Stimulated activated naive CD8-positive, alpha-beta T cell treated with anti-CD3 and anti-CD28 coated beads, Interleukin-15, Interleukin-2, amounts not matched to agents 100 U/mL and 50 U/mL, for 24 hours (primary cell): ENCODE results near the gene GLS2.
"Not testable (repeated sequence)": the region's sequence is repeated elsewhere in the genome, so short reads cannot be mapped to it uniquely, and the experiment has no call there.

Experiments
- ATAC-seq: fragments of 150-1000 bp; cut with Tn5 transposase; one replicate; pipeline ENCODE4 v1.10.0; 2021
- DNase-seq: peaks from one replicate; pipeline ENCODE4 v3.0.0; 2021

GLS2 gene

DNA sequence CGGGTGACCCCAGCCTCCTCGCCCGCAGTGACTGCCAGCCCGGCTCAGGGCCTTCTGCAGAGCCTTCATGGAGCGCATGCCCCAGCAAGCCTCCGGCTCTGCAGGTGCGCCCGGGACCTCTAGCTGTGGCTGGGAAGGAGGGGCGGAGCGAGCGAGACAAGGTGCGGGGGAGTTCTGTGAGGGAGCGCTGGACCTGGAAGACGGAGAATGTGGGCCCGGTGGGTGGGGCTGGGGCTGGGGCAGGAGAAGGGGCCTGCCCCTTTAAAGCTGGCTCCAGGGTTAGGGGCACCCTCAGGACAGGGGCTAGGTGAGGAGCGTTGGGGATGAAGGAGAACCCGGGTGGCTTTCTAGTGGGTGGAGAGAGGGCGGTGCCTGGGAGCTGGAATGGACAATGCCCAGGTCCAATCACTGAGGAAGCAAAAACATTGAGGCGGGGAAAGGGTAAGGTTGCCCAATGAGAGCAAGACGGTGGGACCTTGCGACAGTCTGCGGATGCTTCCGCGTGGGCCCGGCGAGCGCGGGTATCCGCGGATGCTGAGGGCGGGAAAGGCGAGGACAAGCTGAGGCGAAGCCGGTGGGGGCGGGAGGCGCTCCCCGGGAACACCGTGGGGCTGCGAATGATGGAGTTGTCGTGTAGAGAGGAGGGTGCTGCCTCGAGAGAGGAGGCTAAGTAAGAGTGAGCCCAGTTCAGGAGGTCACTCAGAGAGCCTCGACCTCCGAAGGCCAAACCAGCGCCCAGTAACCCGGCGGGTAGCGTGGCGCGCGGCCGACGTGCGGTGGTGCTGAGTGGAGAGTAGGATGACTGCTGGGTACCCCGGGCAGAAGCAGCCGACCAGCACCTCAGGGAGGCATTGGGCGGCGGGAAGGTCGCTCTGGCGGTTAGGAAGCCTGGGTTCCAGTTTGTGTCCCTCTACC, at the start of gene GLS2:
TSS of gene GLS2 (minus strand) at position 121 of the 915 bp plus-strand sequence. CDS start at position 78, 43 bp downstream.
- peak; percentile 66 for DNase-seq
- ATAC-seq, result peak; percentile 90

DNA sequence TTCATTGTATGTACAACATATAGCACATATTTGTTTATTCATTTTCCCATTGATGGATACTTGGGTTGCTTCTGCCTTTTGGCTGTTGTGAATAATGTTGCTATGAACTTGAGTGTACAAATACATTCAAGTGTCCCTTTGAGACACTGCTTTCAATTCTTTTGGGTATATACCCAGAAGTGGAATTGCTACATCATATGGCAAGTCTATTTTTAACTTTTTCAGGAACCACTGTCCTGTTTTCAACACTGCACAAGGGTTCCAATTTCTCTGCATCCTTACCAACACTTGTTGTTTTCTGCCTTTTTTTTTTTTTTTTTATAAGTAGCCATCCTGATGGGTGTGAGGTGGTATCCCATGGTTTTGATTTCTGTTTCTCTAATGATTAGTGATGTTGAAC, 49.6 kb upstream of the GLS2 start:
- no peak for DNase-seq
- ATAC-seq, result no peak

DNA sequence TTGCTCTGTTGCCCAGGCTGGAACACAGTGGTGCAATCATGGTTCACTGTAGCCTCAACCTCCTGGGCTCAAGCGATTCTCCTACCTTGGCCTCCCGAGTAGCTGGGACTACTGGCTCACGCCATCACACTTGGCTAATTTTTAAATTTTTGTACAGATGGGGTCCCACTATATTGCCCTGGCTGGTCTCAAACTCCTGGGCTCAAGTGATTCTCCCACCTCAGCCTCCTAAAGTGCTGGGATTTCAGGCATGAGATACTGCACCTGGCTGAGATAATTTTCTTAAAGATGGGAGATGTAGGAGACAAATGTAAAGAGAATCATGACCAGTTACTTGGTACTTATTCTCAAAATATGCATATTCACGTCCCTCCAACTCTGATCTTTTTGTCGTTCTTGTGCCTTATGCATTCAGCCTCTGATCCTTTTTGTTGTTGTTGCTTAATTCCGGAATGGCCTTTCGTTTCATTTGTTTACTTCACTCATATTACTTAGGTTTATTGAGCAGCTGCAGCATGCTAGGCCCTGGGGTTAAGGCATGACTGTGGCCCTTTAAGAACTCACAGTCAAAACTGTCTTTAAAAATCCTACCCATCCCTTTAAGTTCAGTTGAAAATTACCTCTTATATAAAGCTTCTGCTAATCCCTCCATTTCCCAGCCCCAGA, 42.6 kb upstream of the GLS2 start:
- no peak for ATAC-seq
- DNase-seq, result no peak

- DNase-seq (no peak), ATAC-seq (no peak)
Measured at GRCh38 chr12:56529656-56530055, 41.7 kb upstream of the GLS2 start.

- DNase-seq, result no peak
- ATAC-seq, result no peak
Measured at GRCh38 chr12:56528846-56529245, 40.9 kb upstream of the GLS2 start.

DNA sequence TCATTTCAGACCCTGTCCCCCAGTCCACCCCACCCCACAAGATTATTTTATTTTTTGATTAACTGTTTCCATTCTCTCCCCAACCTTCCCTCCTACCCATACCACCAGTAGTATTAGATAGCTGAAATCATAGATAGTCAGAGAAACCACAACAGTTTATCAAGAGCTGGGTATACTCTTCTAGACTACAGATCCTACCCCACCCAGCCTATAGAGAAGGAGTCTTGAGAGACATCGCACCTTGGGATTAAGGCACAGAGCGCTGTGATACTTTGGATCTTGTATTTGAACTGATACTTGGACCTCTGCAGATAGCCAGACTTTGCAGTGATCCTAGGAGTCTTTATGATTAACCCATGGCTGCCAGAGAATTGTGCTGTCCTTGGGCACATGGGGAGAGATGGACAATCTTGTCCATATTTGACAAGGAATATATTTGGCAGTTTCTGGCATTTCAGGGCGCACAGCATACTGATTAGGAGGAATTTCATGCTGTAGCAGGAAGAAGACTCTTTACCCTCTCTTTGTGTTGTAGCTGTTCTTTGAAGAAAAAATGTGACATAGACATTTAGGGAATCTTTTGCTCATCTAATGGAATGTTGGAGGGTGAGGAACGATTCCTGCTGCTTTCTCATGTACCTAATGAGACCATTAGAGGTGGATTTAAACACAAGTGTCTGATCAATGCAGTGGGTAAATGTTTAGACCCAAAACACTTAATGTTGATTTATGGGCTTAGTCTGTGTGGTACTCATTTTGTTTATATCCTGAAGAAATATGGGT, 34.6 kb upstream of the GLS2 start:
- no peak for DNase-seq
- peak; percentile 83 for ATAC-seq

DNA sequence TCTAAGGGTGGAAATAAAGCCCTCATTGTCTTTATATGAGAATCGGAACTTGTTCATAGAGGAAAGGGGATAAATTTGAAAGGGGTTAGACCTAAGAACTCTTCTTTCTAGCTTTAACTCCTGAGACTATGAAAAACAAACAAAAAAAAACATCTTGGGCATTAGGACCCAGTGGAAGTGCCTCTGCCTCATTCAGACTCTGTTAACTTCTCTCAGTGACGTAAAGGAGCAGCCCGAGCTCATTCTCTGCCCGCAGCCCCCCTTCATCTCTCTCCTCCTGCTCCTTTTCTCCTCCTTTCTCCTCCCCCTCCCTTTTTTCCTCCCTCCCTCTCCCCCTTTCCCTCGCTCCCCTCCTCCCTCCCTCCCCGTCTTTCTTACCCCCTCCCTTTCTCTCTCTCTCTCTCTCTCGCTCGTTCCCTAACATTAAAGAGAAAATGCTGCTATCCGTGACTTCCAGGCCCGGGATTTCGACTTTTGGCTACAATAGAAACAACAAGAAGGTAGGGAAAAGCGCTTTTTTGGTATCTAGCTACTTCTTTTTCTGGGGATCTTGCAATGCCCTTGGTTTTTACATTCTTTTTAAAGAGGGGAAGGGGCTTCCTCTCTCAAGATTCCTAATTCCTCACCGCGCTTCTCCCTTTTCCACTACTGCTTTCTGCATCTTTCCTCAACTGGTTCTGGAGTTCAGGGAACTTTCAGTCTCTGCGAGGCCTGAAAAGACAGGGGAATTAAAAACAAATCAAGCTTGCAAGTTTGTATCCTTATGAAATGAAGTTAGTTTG, 33.8 kb upstream of the GLS2 start, which contains the start of gene RBMS2:
TSS of gene RBMS2 (plus strand) at position 231 of the 782 bp plus-strand sequence. CDS start at position 435, 204 bp downstream.
- DNase-seq (peak; percentile 44), ATAC-seq (peak; percentile 86)

DNA sequence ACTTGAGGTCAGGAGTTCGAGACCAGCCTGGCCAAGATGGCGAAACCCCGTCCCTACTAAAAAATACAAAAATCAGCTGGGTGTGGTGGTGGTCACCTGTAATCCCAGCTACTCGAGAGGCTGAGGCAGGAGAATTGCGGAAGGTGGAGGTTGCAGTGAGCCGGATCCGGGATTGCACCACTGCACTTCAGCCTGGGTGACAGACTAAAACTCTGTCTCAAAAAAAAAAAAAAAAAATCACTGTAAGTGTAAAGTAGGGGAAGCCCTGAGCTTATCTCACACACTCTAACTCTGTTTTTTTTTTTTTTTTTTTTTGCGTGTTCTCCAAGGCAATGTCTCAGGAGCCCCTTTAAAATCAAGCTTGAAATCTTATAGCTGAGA, 33.2 kb upstream of the GLS2 start:
- no peak for ATAC-seq

DNA sequence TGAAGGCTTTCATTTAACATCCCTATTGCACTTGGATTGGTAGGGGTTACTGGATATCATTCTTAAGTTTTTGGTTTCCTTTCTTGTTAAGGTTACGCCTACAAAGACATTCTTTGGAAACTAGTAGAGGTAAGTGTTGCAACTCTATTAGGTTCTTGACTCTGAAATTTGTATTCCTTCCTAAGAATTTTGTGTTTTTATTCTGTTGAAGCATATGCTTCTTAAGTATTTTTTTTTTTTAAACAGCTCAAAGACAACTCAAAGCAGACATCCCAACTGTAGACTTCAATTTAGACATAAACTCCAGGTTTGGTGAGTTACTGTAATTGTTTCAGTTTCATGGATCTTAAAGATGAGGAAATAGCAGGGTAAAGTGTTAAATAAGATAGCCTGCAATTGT, 32.5 kb upstream of the GLS2 start:
- DNase-seq, result no peak
- ATAC-seq, result no peak

More for the DNA sequence above, 33.2 kb upstream of the GLS2 start:
- no peak for DNase-seq

GRCh38 chr12:56520048-56520447, 32.1 kb upstream of the GLS2 start:
- no peak for DNase-seq
- no peak for ATAC-seq

GRCh38 chr12:56518570-56518969, 30.6 kb upstream of the GLS2 start:
- ATAC-seq, result no peak
- no peak for DNase-seq

- DNase-seq (no peak), ATAC-seq (no peak)
Measured at GRCh38 chr12:56517854-56518253, 29.9 kb upstream of the GLS2 start.

GRCh38 chr12:56514014-56514318, 26.0 kb upstream of the GLS2 start:
- ATAC-seq, DNase-seq: not testable (repeated sequence)

GRCh38 chr12:56510786-56511185, 22.8 kb upstream of the GLS2 start:
- DNase-seq (no peak), ATAC-seq (no peak)

DNA sequence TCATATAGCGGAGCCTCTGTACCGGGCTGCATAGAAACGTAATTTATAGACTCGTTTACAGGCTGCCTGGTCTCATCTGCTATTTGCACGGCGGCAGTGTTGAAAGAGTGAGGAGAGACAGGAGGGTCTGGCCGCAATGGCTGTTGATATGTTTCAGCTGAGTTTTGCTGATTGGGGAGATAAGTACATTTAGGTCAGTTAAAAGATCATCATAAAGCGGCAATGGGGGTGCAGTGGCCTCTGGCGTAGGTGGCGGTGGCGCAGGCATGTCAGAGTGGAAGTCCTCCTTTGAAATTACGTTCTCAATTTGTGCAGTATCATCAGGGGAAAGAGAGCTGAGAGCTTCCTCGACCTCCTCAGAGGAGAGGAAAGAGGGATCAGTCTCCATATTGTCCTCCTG, 11.9 kb upstream of the GLS2 start:
- not testable (repeated sequence) for ATAC-seq, DNase-seq

DNA sequence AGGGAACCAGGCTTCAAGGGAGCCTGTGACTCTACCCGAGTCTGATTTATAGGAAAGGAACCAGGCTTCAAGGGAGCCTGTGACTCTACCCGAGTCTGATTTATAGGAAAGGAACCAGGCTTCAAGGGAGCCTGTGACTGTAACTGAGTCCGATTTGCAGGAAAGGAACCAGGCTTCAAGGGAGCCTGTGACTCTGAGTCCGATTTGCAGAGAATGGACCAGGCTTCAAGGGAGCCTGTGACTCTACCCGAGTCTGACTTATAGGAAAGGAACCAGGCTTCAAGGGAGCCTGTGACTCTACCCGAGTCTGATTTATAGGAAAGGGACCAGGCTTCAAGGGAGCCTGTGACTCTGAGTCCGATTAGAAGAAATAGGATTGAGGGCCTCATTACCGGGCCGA, 11.5 kb upstream of the GLS2 start:
- not testable (repeated sequence) for ATAC-seq, DNase-seq

GRCh38 chr12:56498126-56498902, 10.4 kb upstream of the GLS2 start:
- not testable (repeated sequence) for DNase-seq, ATAC-seq

GRCh38 chr12:56496704-56497103, 8.7 kb upstream of the GLS2 start:
- not testable (repeated sequence) for ATAC-seq
- DNase-seq, result peak; percentile 67

DNA sequence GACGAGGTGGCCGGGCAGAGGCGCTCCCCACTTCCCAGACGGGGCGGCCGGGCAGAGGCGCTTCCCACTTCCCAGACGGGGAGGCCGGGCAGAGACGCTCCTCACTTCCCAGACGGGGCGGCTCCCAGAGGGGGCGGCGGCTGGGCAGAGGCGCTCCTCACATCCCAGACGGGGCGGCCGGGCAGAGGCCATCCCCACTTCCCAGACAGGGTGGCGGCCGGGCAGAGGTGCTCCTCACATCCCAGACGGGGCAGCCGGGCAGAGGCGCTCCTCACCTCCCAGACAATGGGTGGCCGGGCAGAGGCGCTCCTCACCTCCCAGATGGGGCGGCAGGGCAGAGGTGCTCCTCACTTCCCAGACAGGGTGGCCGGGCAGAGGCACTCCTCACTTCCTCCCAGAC, 6.5 kb upstream of the GLS2 start:
- ATAC-seq, DNase-seq: not testable (repeated sequence)

- not testable (repeated sequence) for ATAC-seq, DNase-seq
Measured at GRCh38 chr12:56494106-56494415, 6.1 kb upstream of the GLS2 start.
